PC-3 (cell line): ENCODE data around the gene SLC16A12. TPM values are rescaled to one million over a fixed set of nuclear protein-coding genes. Genes with fewer than 3 reads are reported as not detected.

Experiments used
- ATAC-seq: fragments of 200-7000 bp; cut with Tn5 transposase; 2 replicates; pipeline ENCODE4 v1.9.1; 2020; ENCODE audit warnings: mild to moderate bottlenecking, moderate library complexity
- BruUV-seq: library from RNA; stranded (reverse); fragments of 400-500 nt; replicated peaks from 2 replicates; lab custom pipeline; 2021; lab: Mats Ljungman, UMichigan
- CTCF ChIA-PET: fragments of 300-600 bp; sonication (Branson Sonifier 250); formaldehyde crosslinking; loops from one replicate; lab custom pipeline; 2022; ENCODE audit warnings: antibody characterized with exemption; lab: Charles Lee
- POLR2A ChIA-PET: fragments of 300-600 bp; sonication (Branson Sonifier 250); formaldehyde crosslinking; loops from one replicate; lab custom pipeline; 2022; ENCODE audit warnings: antibody characterized with exemption; ENCODE audit not compliant: unreplicated experiment; lab: Charles Lee
- DNase-seq: peaks from one replicate; pipeline ENCODE4 v3.0.0-alpha.2; 2015
- H2AFZ ChIP-seq: fragments of 300-600 bp; sonication (generic); 2 replicates; pipeline ENCODE4 v1.6.0; 2016; ENCODE audit warnings: antibody characterized with exemption, low read length
- H3F3A ChIP-seq: fragments of 300-600 bp; sonication (generic); one replicate; pipeline ENCODE4 v1.6.0; 2017; ENCODE audit warnings: antibody characterized with exemption, low read length, control low read depth, mild to moderate bottlenecking; ENCODE audit not compliant: unreplicated experiment
- H3K27ac ChIP-seq: fragments of 300-600 bp; sonication (generic); 2 replicates; pipeline ENCODE4 v1.5.1; 2016; ENCODE audit warnings: mild to moderate bottlenecking, low read length
- H3K27me3 ChIP-seq: fragments of 300-600 bp; sonication (generic); 2 replicates; pipeline ENCODE4 v1.6.1; 2016; ENCODE audit warnings: low read length, mixed read lengths
- H3K36me3 ChIP-seq: fragments of 300-600 bp; sonication (generic); 2 replicates; pipeline ENCODE4 v1.6.1; 2016; ENCODE audit warnings: low read depth, mixed run types, low read length, mixed read lengths
- H3K4me1 ChIP-seq: fragments of 300-600 bp; sonication (generic); 2 replicates; pipeline ENCODE4 v1.5.1; 2016; ENCODE audit warnings: low read length; ENCODE audit not compliant: insufficient read depth
- H3K4me2 ChIP-seq: fragments of 300-600 bp; sonication (generic); 2 replicates; pipeline ENCODE4 v1.6.0; 2016; ENCODE audit warnings: low read length
- H3K4me3 ChIP-seq: fragments of 300-600 bp; sonication (generic); 2 replicates; pipeline ENCODE4 v1.5.1; 2016; ENCODE audit warnings: mild to moderate bottlenecking, low read length, mixed read lengths
- H3K79me2 ChIP-seq: fragments of 300-600 bp; sonication (generic); 2 replicates; pipeline ENCODE4 v1.6.1; 2017; ENCODE audit warnings: low read length, mixed read lengths
- H3K9ac ChIP-seq: fragments of 300-600 bp; sonication (generic); 2 replicates; pipeline ENCODE4 v1.6.0; 2016; ENCODE audit warnings: mild to moderate bottlenecking, low read length
- H3K9me2 ChIP-seq: fragments of 300-600 bp; sonication (generic); replicated peaks from 2 replicates; pipeline ENCODE4 v1.6.1; 2016; ENCODE audit warnings: mixed run types, low read length, mixed read lengths
- H3K9me3 ChIP-seq: fragments of 300-600 bp; sonication (generic); 2 replicates; pipeline ENCODE4 v1.6.1; 2016; ENCODE audit warnings: low read length, mixed read lengths
- H4K20me1 ChIP-seq: fragments of 300-600 bp; sonication (generic); 2 replicates; pipeline ENCODE4 v1.6.1; 2016; ENCODE audit warnings: low read length, mixed read lengths
- EZH2 ChIP-seq: fragments of 300-600 bp; sonication (generic); IDR thresholded peaks from one replicate; pipeline ENCODE4 v1.6.1; 2017; ENCODE audit warnings: antibody characterized with exemption, mild to moderate bottlenecking, low read length; ENCODE audit not compliant: unreplicated experiment
- EZH2phosphoT487 ChIP-seq: fragments of 300-600 bp; sonication (generic); IDR thresholded peaks from 2 replicates; pipeline ENCODE4 v1.6.1; 2018; ENCODE audit warnings: mild to moderate bottlenecking, antibody characterized with exemption, low read length, borderline replicate concordance
- intact Hi-C: fragments of 100-400 bp; cut with micrococcal nuclease; formaldehyde crosslinking; loops from 2 replicates; pipeline ENCODE4 v1.9.0; 2023
- total RNA-seq: library from RNA; depleted of rRNA; stranded (reverse); fragments of >200 nt; gene quantifications from 2 replicates; pipeline ENCODE4 v1.2.3, GENCODE V29; 2014
- TF ChIP-seq, protein P1 (sequence below): fragments of 300-600 bp; sonication (generic); conservative IDR thresholded peaks from 2 replicates; pipeline ENCODE4 v1.5.1; 2017; ENCODE audit warnings: antibody characterized with exemption, low read depth, mild to moderate bottlenecking, low read length

Gene SLC16A12
- total RNA-seq, 1 experiment from 2014 or later: not detected

DNA sequence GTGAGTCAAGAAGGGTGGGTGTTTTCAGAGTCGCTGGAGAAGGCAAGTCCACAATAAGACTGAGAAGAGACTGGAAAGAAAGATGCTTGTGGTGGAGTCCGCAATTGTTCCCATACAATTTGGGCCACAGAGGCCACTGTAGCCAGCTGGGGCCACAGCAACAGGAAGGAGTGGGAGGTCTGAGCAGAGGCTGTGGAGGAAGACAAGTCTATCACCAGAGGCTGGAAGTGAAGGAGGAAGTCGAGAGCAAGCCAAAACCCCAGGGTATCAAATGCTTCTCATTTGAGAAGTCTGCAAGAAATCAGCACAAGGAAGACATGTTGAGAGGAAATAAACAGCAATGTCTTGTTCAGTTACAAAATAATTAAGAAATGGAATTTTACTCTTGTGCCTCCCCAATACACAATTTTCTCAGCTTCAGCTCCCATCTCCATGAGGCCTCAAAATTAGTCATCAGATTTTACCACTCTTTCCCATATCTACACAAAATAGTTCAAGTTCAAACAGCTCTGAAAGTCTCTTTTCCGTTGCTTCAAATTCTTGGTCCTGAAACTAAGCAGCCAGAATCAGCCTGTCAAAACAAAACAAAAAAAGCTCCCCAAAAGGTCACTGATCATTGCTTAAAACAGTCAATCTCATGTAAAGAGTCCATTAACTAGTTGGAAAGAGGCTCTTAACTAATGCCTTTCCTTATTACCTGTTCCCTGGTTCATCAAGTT is 31.6 kb downstream of the SLC16A12 start:
- TF ChIP-seq EZH2 (no peak), EZH2phosphoT487 (no peak)
- TF ChIP-seq, protein P1, sequence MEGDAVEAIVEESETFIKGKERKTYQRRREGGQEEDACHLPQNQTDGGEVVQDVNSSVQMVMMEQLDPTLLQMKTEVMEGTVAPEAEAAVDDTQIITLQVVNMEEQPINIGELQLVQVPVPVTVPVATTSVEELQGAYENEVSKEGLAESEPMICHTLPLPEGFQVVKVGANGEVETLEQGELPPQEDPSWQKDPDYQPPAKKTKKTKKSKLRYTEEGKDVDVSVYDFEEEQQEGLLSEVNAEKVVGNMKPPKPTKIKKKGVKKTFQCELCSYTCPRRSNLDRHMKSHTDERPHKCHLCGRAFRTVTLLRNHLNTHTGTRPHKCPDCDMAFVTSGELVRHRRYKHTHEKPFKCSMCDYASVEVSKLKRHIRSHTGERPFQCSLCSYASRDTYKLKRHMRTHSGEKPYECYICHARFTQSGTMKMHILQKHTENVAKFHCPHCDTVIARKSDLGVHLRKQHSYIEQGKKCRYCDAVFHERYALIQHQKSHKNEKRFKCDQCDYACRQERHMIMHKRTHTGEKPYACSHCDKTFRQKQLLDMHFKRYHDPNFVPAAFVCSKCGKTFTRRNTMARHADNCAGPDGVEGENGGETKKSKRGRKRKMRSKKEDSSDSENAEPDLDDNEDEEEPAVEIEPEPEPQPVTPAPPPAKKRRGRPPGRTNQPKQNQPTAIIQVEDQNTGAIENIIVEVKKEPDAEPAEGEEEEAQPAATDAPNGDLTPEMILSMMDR: no peak
- ChIA-PET CTCF (no interaction called here), POLR2A (no interaction called here)
- Histone ChIP-seq H3K9me2 (no peaks in the 10 kb centered on the region), H3K9ac (no peak overlapping the region), H3K4me2 (no peak overlapping the region), H3K27ac (no peak overlapping the region), H3K4me1 (0 out of 2 replicates have a peak, but pooled peaks cover 10% of the 10 kb centered on the region), H3K36me3 (no peaks in the 10 kb centered on the region), H4K20me1 (no peaks in the 10 kb centered on the region), H3K9me3 (no peaks in the 10 kb centered on the region), H3K27me3 (no peaks in the 10 kb centered on the region), H2AFZ (no peak overlapping the region), H3F3A (no peaks in the 10 kb centered on the region), H3K79me2 (no peaks in the 10 kb centered on the region), H3K4me3 (no peak overlapping the region)
- ATAC-seq (no peak), DNase-seq (no peak)
- no TSS peak for BruUV-seq
- intact Hi-C loops: loop anchor here (2.0 kb wide), 1 partner anchor 49 kb away; no protein-coding TSS in a partner anchor

DNA sequence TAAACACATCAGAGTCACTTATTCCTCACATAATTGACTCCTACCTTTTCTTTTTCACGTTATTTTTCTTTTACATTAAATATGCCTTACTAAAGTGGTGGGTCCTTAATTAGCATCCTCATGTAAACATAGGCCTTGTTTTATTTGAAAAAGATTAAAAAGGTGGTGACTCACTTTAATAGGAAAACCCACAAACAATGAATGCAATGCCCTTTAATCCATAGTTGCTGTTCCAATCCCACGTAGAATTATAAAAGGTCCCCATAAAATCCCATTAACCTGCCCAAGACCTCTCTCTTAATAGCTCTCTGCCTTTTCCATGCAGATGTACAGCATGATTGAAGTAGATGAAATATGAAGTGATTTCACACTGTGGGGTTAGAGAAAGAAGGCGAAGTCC is 32.2 kb downstream of the SLC16A12 start:
- Histone ChIP-seq H3K9me3 (no peaks in the 10 kb centered on the region), H2AFZ (no peak overlapping the region), H3K27me3 (no peaks in the 10 kb centered on the region), H3F3A (no peaks in the 10 kb centered on the region), H3K4me1 (0 out of 2 replicates have a peak, but pooled peaks cover 10% of the 10 kb centered on the region), H3K9me2 (no peaks in the 10 kb centered on the region), H3K27ac (no peak overlapping the region), H3K79me2 (no peaks in the 10 kb centered on the region), H4K20me1 (no peaks in the 10 kb centered on the region), H3K4me3 (no peak overlapping the region), H3K4me2 (no peak overlapping the region), H3K36me3 (no peaks in the 10 kb centered on the region), H3K9ac (no peak overlapping the region)
- ChIA-PET CTCF (no interaction called here), POLR2A (no interaction called here)
- DNase-seq (no peak), ATAC-seq (peak; percentile 20)
- no peak for TF ChIP-seq EZH2phosphoT487
- TF ChIP-seq, protein P1: no peak
- no peak for TF ChIP-seq EZH2
- intact Hi-C loops: loop anchor here (2.0 kb wide), 1 partner anchor 50 kb away; no protein-coding TSS in a partner anchor
- no TSS peak for BruUV-seq

DNA sequence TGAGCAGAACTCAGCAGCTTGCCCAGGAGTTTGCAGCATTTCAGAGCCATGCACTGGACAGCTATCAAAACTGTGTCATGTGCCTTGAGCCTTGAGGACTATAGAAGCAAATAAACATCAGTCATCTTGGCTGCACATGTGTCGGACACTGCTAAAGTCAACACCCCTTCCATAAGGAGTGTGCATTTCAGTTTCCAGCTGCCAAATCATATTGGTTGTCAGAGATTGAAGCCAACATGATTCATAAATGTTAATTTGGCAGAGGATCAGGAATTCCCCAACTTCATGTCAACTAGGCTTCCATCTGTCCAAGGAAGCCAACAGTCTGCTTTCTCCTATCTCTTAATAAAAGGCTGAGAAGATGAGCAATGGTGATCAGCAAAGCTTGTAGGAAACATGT is 32.8 kb downstream of the SLC16A12 start:
- Histone ChIP-seq H3K4me1 (0 out of 2 replicates have a peak, but pooled peaks cover 10% of the 10 kb centered on the region), H4K20me1 (no peaks in the 10 kb centered on the region), H3K36me3 (no peaks in the 10 kb centered on the region), H3K4me2 (no peak overlapping the region), H3K9me2 (no peaks in the 10 kb centered on the region), H3K4me3 (no peak overlapping the region), H2AFZ (no peak overlapping the region), H3K27me3 (no peaks in the 10 kb centered on the region), H3K9me3 (no peaks in the 10 kb centered on the region), H3F3A (no peaks in the 10 kb centered on the region), H3K9ac (no peak overlapping the region), H3K79me2 (no peaks in the 10 kb centered on the region), H3K27ac (no peak overlapping the region)
- TF ChIP-seq EZH2phosphoT487: no peak
- TF ChIP-seq, protein P1: no peak
- no peak for TF ChIP-seq EZH2
- ChIA-PET CTCF (no interaction called here), POLR2A (no interaction called here)
- intact Hi-C loops: loop anchor here (2.0 kb wide), 1 partner anchor 50 kb away; no protein-coding TSS in a partner anchor
- BruUV-seq: no TSS peak
- peak; percentile 96 for ATAC-seq
- DNase-seq: peak; percentile 65
